ENCODE measurements around the gene NCLN.

Gene NCLN

GRCh38 chr19:3196933-3197205 is 11.1 kb downstream of the NCLN start:
- Histone ChIP-seq H3K4me2 (no peak overlapping the region), H3K27ac (no peak overlapping the region), H4K20me1 (ENCODE audit: insufficient read depth) (no peaks in the 10 kb centered on the region), H3K4me3 (IDR thresholded peaks at IDR 0.05; ENCODE audit: insufficient read depth, low read depth, low read length) (no peak overlapping the region), H3K79me2 (ENCODE audit: insufficient read depth, low read depth) (peaks cover 1% of the 10 kb centered on the region; the same call in 1 of the 2 replicates), H3K27me3 (ENCODE audit: insufficient read depth, low read depth) (no peaks in the 10 kb centered on the region), H2AFZ (ENCODE audit: low read depth) (no peak overlapping the region), H3K4me1 (ENCODE audit: low read depth, poor library complexity, severe bottlenecking) (no peaks in the 10 kb centered on the region), H3K36me3 (ENCODE audit: insufficient read depth) (no peaks in the 10 kb centered on the region), H3K9ac (no peak overlapping the region)
- no peak for TF ChIP-seq CTCF (conservative IDR thresholded peaks at IDR 0.05; ENCODE audit: low read depth, low read length)

GRCh38 chr19:3198901-3199700 is 13.4 kb downstream of the NCLN start:
- Histone ChIP-seq H4K20me1 (ENCODE audit: insufficient read depth) (no peaks in the 10 kb centered on the region), H3K4me1 (ENCODE audit: low read depth, poor library complexity, severe bottlenecking) (no peaks in the 10 kb centered on the region), H3K79me2 (ENCODE audit: insufficient read depth, low read depth) (no peaks in the 10 kb centered on the region), H3K9ac (no peak overlapping the region), H3K27ac (no peak overlapping the region), H3K4me3 (IDR thresholded peaks at IDR 0.05; ENCODE audit: insufficient read depth, low read depth, low read length) (no peak overlapping the region), H3K4me2 (no peak overlapping the region), H3K27me3 (ENCODE audit: insufficient read depth, low read depth) (no peaks in the 10 kb centered on the region), H2AFZ (ENCODE audit: low read depth) (no peak overlapping the region), H3K36me3 (ENCODE audit: insufficient read depth) (no peaks in the 10 kb centered on the region)
- TF ChIP-seq CTCF (conservative IDR thresholded peaks at IDR 0.05; ENCODE audit: low read depth, low read length), result no peak

- Histone ChIP-seq H3K9ac (no peak overlapping the region), H4K20me1 (ENCODE audit: insufficient read depth) (no peaks in the 10 kb centered on the region), H2AFZ (ENCODE audit: low read depth) (no peak overlapping the region), H3K4me3 (IDR thresholded peaks at IDR 0.05; ENCODE audit: insufficient read depth, low read depth, low read length) (no peak overlapping the region), H3K27ac (no peak overlapping the region), H3K79me2 (ENCODE audit: insufficient read depth, low read depth) (no peaks in the 10 kb centered on the region), H3K4me2 (no peak overlapping the region), H3K27me3 (ENCODE audit: insufficient read depth, low read depth) (no peaks in the 10 kb centered on the region), H3K4me1 (ENCODE audit: low read depth, poor library complexity, severe bottlenecking) (no peaks in the 10 kb centered on the region), H3K36me3 (ENCODE audit: insufficient read depth) (no peaks in the 10 kb centered on the region)
- no peak for TF ChIP-seq CTCF (conservative IDR thresholded peaks at IDR 0.05; ENCODE audit: low read depth, low read length)
These were observed 15.5 kb downstream of the NCLN start for GRCh38 chr19:3201072-3201700.

- no peaks in the 10 kb centered on the region for H4K20me1 ChIP-seq (ENCODE audit: insufficient read depth)
- H3K27me3 ChIP-seq (ENCODE audit: insufficient read depth, low read depth), result no peaks in the 10 kb centered on the region
- H2AFZ ChIP-seq (ENCODE audit: low read depth), result no peak overlapping the region
- no peaks in the 10 kb centered on the region for H3K79me2 ChIP-seq (ENCODE audit: insufficient read depth, low read depth)
- TF ChIP-seq CTCF (conservative IDR thresholded peaks at IDR 0.05; ENCODE audit: low read depth, low read length), result no peak
- no peak overlapping the region for H3K4me3 ChIP-seq (IDR thresholded peaks at IDR 0.05; ENCODE audit: insufficient read depth, low read depth, low read length)
- no peaks in the 10 kb centered on the region for H3K4me1 ChIP-seq (ENCODE audit: low read depth, poor library complexity, severe bottlenecking)
- H3K4me2 ChIP-seq, result no peak overlapping the region
- H3K9ac ChIP-seq, result no peak overlapping the region
- no peaks in the 10 kb centered on the region for H3K36me3 ChIP-seq (ENCODE audit: insufficient read depth)
- no peak overlapping the region for H3K27ac ChIP-seq
These were observed 16.2 kb downstream of the NCLN start for GRCh38 chr19:3201911-3202310.
